OCI-LY3 (cell line): ENCODE data around the gene NR5A2.

ENCODE experiments used
- H2AFZ ChIP-seq: fragments of 200-600, 300-600 bp; shearing (Covaris generic); 2 replicates; pipeline ENCODE4 v1.6.0; 2014; ENCODE audit warnings: antibody characterized with exemption, low read depth, low read length
- H3K27ac ChIP-seq: fragments of 200-600, 300-600 bp; sonication (generic); 2 replicates; pipeline ENCODE4 v1.5.1; 2014; ENCODE audit warnings: mild to moderate bottlenecking, low read length, moderate library complexity, mixed read lengths
- H3K27me3 ChIP-seq: fragments of 200-600, 300-600 bp; sonication (generic); 2 replicates; pipeline ENCODE4 v1.6.1; 2014; ENCODE audit warnings: low read depth, low read length, mixed read lengths
- H3K36me3 ChIP-seq: fragments of 200-600, 300-600 bp; sonication (generic); replicated peaks from 2 replicates; pipeline ENCODE3; 2014; ENCODE audit warnings: low read depth, low read length, mixed read lengths
- H3K4me1 ChIP-seq: fragments of 300-600, 200-600 bp; sonication (generic); 2 replicates; pipeline ENCODE4 v1.6.1; 2014; ENCODE audit warnings: low read length, mixed read lengths
- H3K4me2 ChIP-seq: fragments of 200-600, 300-600 bp; sonication (generic); 2 replicates; pipeline ENCODE4 v1.6.1; 2014; ENCODE audit warnings: low read length, mixed read lengths
- H3K4me3 ChIP-seq: fragments of 300-600, 200-600 bp; sonication (generic); 2 replicates; pipeline ENCODE4 v1.5.1; 2014; ENCODE audit warnings: antibody characterized with exemption, mild to moderate bottlenecking, low read length, moderate library complexity
- H3K79me2 ChIP-seq: fragments of 300-600, 200-600 bp; shearing (Covaris generic); 2 replicates; pipeline ENCODE4 v1.6.1; 2014; ENCODE audit warnings: mild to moderate bottlenecking, low read length, mixed read lengths
- H3K9ac ChIP-seq: fragments of 300-600, 200-600 bp; shearing (Covaris generic); 2 replicates; pipeline ENCODE4 v1.6.0; 2014; ENCODE audit warnings: mild to moderate bottlenecking, low read length, moderate library complexity
- H3K9me3 ChIP-seq: fragments of 200-600, 300-600 bp; shearing (Covaris generic); 2 replicates; pipeline ENCODE4 v1.6.1; 2014; ENCODE audit warnings: low read length, mixed read lengths; ENCODE audit not compliant: insufficient read depth
- H4K20me1 ChIP-seq: fragments of 200-600, 300-600 bp; sonication (generic); 2 replicates; pipeline ENCODE4 v1.6.1; 2016; ENCODE audit warnings: low read length, mixed read lengths; ENCODE audit not compliant: insufficient read depth
- EZH2phosphoT487 ChIP-seq: fragments of 200-600 bp; shearing (Covaris generic); IDR thresholded peaks from 2 replicates; pipeline ENCODE4 v1.6.1; 2018; ENCODE audit warnings: antibody characterized with exemption, mixed run types, low read depth
- TF ChIP-seq, protein P1 (sequence below): fragments of 200-600, 300-600 bp; sonication (generic); IDR thresholded peaks from 2 replicates; pipeline ENCODE4 v1.5.1; 2014; ENCODE audit warnings: antibody characterized with exemption, low read length, low read depth

Gene NR5A2

GRCh38 chr1:200157715-200158114 is 130.2 kb downstream of the NR5A2 start:
- no peak overlapping the region for H3K27ac ChIP-seq
- H3K9ac ChIP-seq, result no peak overlapping the region
- TF ChIP-seq, protein P1, sequence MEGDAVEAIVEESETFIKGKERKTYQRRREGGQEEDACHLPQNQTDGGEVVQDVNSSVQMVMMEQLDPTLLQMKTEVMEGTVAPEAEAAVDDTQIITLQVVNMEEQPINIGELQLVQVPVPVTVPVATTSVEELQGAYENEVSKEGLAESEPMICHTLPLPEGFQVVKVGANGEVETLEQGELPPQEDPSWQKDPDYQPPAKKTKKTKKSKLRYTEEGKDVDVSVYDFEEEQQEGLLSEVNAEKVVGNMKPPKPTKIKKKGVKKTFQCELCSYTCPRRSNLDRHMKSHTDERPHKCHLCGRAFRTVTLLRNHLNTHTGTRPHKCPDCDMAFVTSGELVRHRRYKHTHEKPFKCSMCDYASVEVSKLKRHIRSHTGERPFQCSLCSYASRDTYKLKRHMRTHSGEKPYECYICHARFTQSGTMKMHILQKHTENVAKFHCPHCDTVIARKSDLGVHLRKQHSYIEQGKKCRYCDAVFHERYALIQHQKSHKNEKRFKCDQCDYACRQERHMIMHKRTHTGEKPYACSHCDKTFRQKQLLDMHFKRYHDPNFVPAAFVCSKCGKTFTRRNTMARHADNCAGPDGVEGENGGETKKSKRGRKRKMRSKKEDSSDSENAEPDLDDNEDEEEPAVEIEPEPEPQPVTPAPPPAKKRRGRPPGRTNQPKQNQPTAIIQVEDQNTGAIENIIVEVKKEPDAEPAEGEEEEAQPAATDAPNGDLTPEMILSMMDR, result no peak
- no peak for TF ChIP-seq EZH2phosphoT487
- H3K27me3 ChIP-seq, result no peaks in the 10 kb centered on the region
- H3K79me2 ChIP-seq, result no peaks in the 10 kb centered on the region
- H2AFZ ChIP-seq, result no peak overlapping the region
- peaks cover 22% of the 10 kb centered on the region for H3K4me1 ChIP-seq
- no peak overlapping the region for H3K4me2 ChIP-seq
- no peaks in the 10 kb centered on the region for H3K9me3 ChIP-seq
- no peak overlapping the region for H3K4me3 ChIP-seq
- H3K36me3 ChIP-seq, result no peaks in the 10 kb centered on the region
- H4K20me1 ChIP-seq, result no peaks in the 10 kb centered on the region

GRCh38 chr1:200161801-200162200 is 134.3 kb downstream of the NR5A2 start:
- Histone ChIP-seq H3K4me1 (peaks cover 16% of the 10 kb centered on the region), H3K9ac (no peak overlapping the region), H3K27ac (no peak overlapping the region), H3K9me3 (no peaks in the 10 kb centered on the region), H3K4me3 (no peak overlapping the region), H4K20me1 (no peaks in the 10 kb centered on the region), H3K36me3 (no peaks in the 10 kb centered on the region), H3K4me2 (no peak overlapping the region), H3K27me3 (no peaks in the 10 kb centered on the region), H3K79me2 (no peaks in the 10 kb centered on the region), H2AFZ (no peak overlapping the region)
- TF ChIP-seq, protein P1, result no peak
- TF ChIP-seq EZH2phosphoT487, result no peak

GRCh38 chr1:200162258-200162657 is 134.7 kb downstream of the NR5A2 start:
- Histone ChIP-seq H3K4me2 (no peak overlapping the region), H3K9me3 (no peaks in the 10 kb centered on the region), H3K36me3 (no peaks in the 10 kb centered on the region), H4K20me1 (no peaks in the 10 kb centered on the region), H3K4me1 (peaks cover 16% of the 10 kb centered on the region), H3K9ac (no peak overlapping the region), H2AFZ (no peak overlapping the region), H3K27me3 (no peaks in the 10 kb centered on the region), H3K27ac (no peak overlapping the region), H3K4me3 (no peak overlapping the region), H3K79me2 (no peaks in the 10 kb centered on the region)
- TF ChIP-seq EZH2phosphoT487, result no peak
- TF ChIP-seq, protein P1, result no peak

GRCh38 chr1:200162877-200163276 is 135.4 kb downstream of the NR5A2 start:
- H3K27me3 ChIP-seq, result no peaks in the 10 kb centered on the region
- H3K4me2 ChIP-seq, result no peak overlapping the region
- no peak overlapping the region for H3K4me3 ChIP-seq
- peaks cover 16% of the 10 kb centered on the region for H3K4me1 ChIP-seq
- no peak for TF ChIP-seq EZH2phosphoT487
- TF ChIP-seq, protein P1, result no peak
- no peaks in the 10 kb centered on the region for H3K79me2 ChIP-seq
- no peak overlapping the region for H2AFZ ChIP-seq
- H3K9ac ChIP-seq, result no peak overlapping the region
- H3K27ac ChIP-seq, result no peak overlapping the region
- no peaks in the 10 kb centered on the region for H3K36me3 ChIP-seq
- no peaks in the 10 kb centered on the region for H3K9me3 ChIP-seq
- no peaks in the 10 kb centered on the region for H4K20me1 ChIP-seq
